K562 (cell line): Measurements from ENCODE around the gene SEMA3A. TPM values are rescaled to one million over a fixed set of nuclear protein-coding genes. Genes with fewer than 3 reads are reported as not detected.

Experiments
- ATAC-seq: fragments of 200-7000 bp; cut with Tn5 transposase; 3 replicates; pipeline ENCODE4 v1.9.1; 2020; ENCODE audit warnings: moderate library complexity
- BruUV-seq: library from RNA; stranded (reverse); fragments of 400-500 nt; replicated peaks from 2 replicates; lab custom pipeline; 2021; lab: Mats Ljungman, UMichigan
- CTCF ChIA-PET: fragments of 300-600 bp; formaldehyde crosslinking; extraction: SDS; loops from one replicate; lab custom pipeline; 2021; ENCODE audit warnings: low intra/inter-chr PET ratio; lab: Yijun Ruan, JAX
- POLR2A ChIA-PET: fragments of 300-600, 350-650 bp; sonication (Branson Sonifier 250); formaldehyde crosslinking; extraction: SDS; loops from one replicate; lab custom pipeline; 2021; ENCODE audit warnings: antibody characterized with exemption, inconsistent platforms; lab: Yijun Ruan, JAX
- DNase-seq, 4 experiments: peaks; one replicate each; pipeline versions ENCODE4 v3.0.0 to v3.0.0-alpha.2; 2011 to 2018; ENCODE audit warnings: low spot score in 3 of 4, mixed read lengths in 3 of 4; ENCODE audit errors: extremely low read depth in 1 of 4
- FAIRE-seq: peaks from 2 replicates; lab custom pipeline; 2011; peaks lifted over from hg19 to GRCh38; lab: Jason Lieb, UNC
- H2AFZ ChIP-seq: 2 replicates; pipeline ENCODE4 v1.6.0; 2011; ENCODE audit warnings: low read depth, low read length, control low read depth, inconsistent platforms
- H3K27ac ChIP-seq: fragments of 200-600 bp; 3 replicates; pipeline ENCODE4 v1.8.0; 2011; ENCODE audit warnings: low read depth, mild to moderate bottlenecking, control low read depth, inconsistent platforms, low read length, moderate library complexity, mixed read lengths; ENCODE audit errors: extremely low read depth
- H3K27me3 ChIP-seq, 2 experiments: fragments of 300-600 bp in 1 of 2; 2 replicates in 1 of 2; 3 replicates in 1 of 2; pipeline versions ENCODE4 v1.6.0 to v1.8.0; 2011; ENCODE audit warnings: inconsistent platforms in 2 of 2, low read length in 2 of 2, mild to moderate bottlenecking in 1 of 2, mixed read lengths in 1 of 2, moderate library complexity in 1 of 2; ENCODE audit not compliant: control insufficient read depth in 2 of 2, insufficient read depth in 2 of 2
- H3K36me3 ChIP-seq: fragments of 300-600 bp; 3 replicates; pipeline ENCODE4 v1.8.0; 2011; ENCODE audit warnings: mild to moderate bottlenecking, low read length, inconsistent platforms; ENCODE audit not compliant: control insufficient read depth, insufficient read depth
- H3K4me1 ChIP-seq, 2 experiments: fragments of 200-600 bp in 1 of 2; replicated peaks in 1 of 2; 2 replicates in 1 of 2; 3 replicates in 1 of 2; pipeline versions ENCODE4 v1.5.1 to v1.8.0; 2011; ENCODE audit warnings: inconsistent platforms in 2 of 2, low read length in 2 of 2, mild to moderate bottlenecking in 1 of 2, mixed read lengths in 1 of 2, moderate library complexity in 1 of 2; ENCODE audit not compliant: control insufficient read depth in 2 of 2, insufficient read depth in 2 of 2
- H3K4me2 ChIP-seq: 2 replicates; pipeline ENCODE4 v1.6.1; 2011; ENCODE audit warnings: low read length, control low read depth, inconsistent platforms, mixed read lengths; ENCODE audit not compliant: insufficient read depth
- H3K4me3 ChIP-seq: fragments of 200-600 bp; sonication (generic), shearing (Covaris generic); 2 replicates; pipeline ENCODE4 v1.5.1; 2016; ENCODE audit warnings: control low read depth, inconsistent platforms
- H3K79me2 ChIP-seq: fragments of 200-600 bp; 3 replicates; pipeline ENCODE4 v1.8.0; 2011; ENCODE audit warnings: low read length, inconsistent platforms; ENCODE audit not compliant: control insufficient read depth, insufficient read depth
- H3K9ac ChIP-seq, 2 experiments: 2 replicates each; pipeline versions ENCODE4 v1.6.0 to v1.6.1; 2011; ENCODE audit warnings: low read depth in 2 of 2, low read length in 2 of 2, control low read depth in 1 of 2, inconsistent platforms in 1 of 2, mild to moderate bottlenecking in 1 of 2, mixed read lengths in 1 of 2; ENCODE audit not compliant: insufficient read depth in 1 of 2
- H3K9me1 ChIP-seq: one replicate; pipeline ENCODE4 v1.6.0; 2011; ENCODE audit warnings: inconsistent platforms, mild to moderate bottlenecking, low read length, moderate library complexity; ENCODE audit not compliant: control insufficient read depth, insufficient read depth
- H3K9me3 ChIP-seq: replicated peaks from 2 replicates; pipeline ENCODE4 v1.5.1; 2011; ENCODE audit warnings: low read depth, low read length, inconsistent platforms; ENCODE audit not compliant: control insufficient read depth, insufficient read depth
- H4K20me1 ChIP-seq: replicated peaks from 2 replicates; pipeline ENCODE4 v1.6.1; 2011; ENCODE audit warnings: low read length, inconsistent platforms, mixed read lengths; ENCODE audit not compliant: control insufficient read depth, insufficient read depth
- CBX3 ChIP-seq, 2 experiments: IDR thresholded peaks; 1 replicate in 1 of 2; 2 replicates in 1 of 2; pipeline ENCODE4 v1.6.1; 2012; ENCODE audit warnings: inconsistent platforms in 2 of 2, low read length in 2 of 2, borderline replicate concordance in 1 of 2, control low read depth in 1 of 2
- CHAMP1 ChIP-seq: fragments of 450-650 bp; IDR thresholded peaks from 2 replicates; pipeline ENCODE4 v1.6.1; 2016; ENCODE audit warnings: mild to moderate bottlenecking
- E2F1 ChIP-seq: sonication (generic); formaldehyde crosslinking; IDR thresholded peaks from 2 replicates; pipeline ENCODE4 v1.8.1; 2023; ENCODE audit warnings: mild to moderate bottlenecking, missing genetic modification reagents, moderate library complexity
- KDM1A ChIP-seq, 2 experiments: fragments of 450-650 bp; IDR thresholded peaks; 2 replicates each; pipeline ENCODE4 v1.6.1; 2016; ENCODE audit warnings: mild to moderate bottlenecking in 2 of 2
- ZBTB40 ChIP-seq, 2 experiments: fragments of 450-650 bp in 1 of 2; sonication (generic) in 1 of 2; formaldehyde crosslinking in 1 of 2; IDR thresholded peaks; 2 replicates each; pipeline versions ENCODE4 v1.7.1 to v1.9.0; 2016 to 2022; ENCODE audit warnings: inconsistent platforms in 1 of 2, mild to moderate bottlenecking in 1 of 2, missing genetic modification reagents in 1 of 2
- ZNF263 ChIP-seq: sonication (generic); formaldehyde crosslinking; IDR thresholded peaks from 2 replicates; pipeline ENCODE4 v1.8.0; 2022; ENCODE audit warnings: mild to moderate bottlenecking, missing genetic modification reagents, borderline replicate concordance
- in situ Hi-C: fragments of 300-500 bp; cut with MboI; formaldehyde crosslinking; loops from 4 replicates; pipeline ENCODE4 v1.15.0; 2018; ENCODE audit warnings: inconsistent platforms, mixed read lengths
- intact Hi-C: fragments of 100-400 bp; cut with micrococcal nuclease; formaldehyde crosslinking; loops from 2 replicates; pipeline ENCODE4 v1.14.2; 2022
- polyA plus RNA-seq, 8 experiments: library from polyadenylated mRNA; depleted of rRNA in 4 of 8; stranded (reverse) in 5 of 8; unstranded in 3 of 8; fragments of >200 nt; fragmentation: Nextera tagmentation in 2 of 8; fragmentation: Illumina TruSeq in 1 of 8; extraction: Ambion mirVana in 2 of 8; extraction: Trizol in 1 of 8; gene quantifications; 2 replicates each; pipeline versions ENCODE4 v1.2.1 to v1.2.3, GENCODE V29; 2011 to 2014; ENCODE audit warnings: inconsistent platforms in 1 of 8, missing spikeins in 1 of 8
- total RNA-seq, 7 experiments: library from RNA; depleted of rRNA in 6 of 7; stranded (reverse); fragments of >200 nt in 6 of 7; fragmentation: Illumina TruSeq in 2 of 7; extraction: Trizol in 2 of 7; gene quantifications; 2 replicates each; pipeline versions ENCODE4 v1.2.1 to v1.2.3, GENCODE V29; 2011 to 2021; ENCODE audit warnings: low replicate concordance in 1 of 7

Gene SEMA3A
- total and polyA plus RNA-seq, 9 of the 15 experiments (the other 6 are each of a cell fraction or from before 2014, with no cell fraction given) = 0.36 to 3.0 (median 1.1) TPM

- DNase-seq (no peak), ATAC-seq (no peak), FAIRE-seq (no peak)
- Histone ChIP-seq H3K27ac (no peak overlapping the region), H4K20me1 (no peaks in the 10 kb centered on the region), H3K9me3 (no peaks in the 10 kb centered on the region), H3K4me1 (no peaks in the 10 kb centered on the region), H2AFZ (no peak overlapping the region), H3K79me2 (no peaks in the 10 kb centered on the region), H3K36me3 (no peaks in the 10 kb centered on the region), H3K27me3 (no peaks in the 10 kb centered on the region), H3K9ac (no peak overlapping the region), H3K4me2 (no peak overlapping the region), H3K4me3 (no peak overlapping the region), H3K9me1 (no peaks in the 10 kb centered on the region)
- ChIA-PET CTCF (no interaction called here), POLR2A (no interaction called here)
- no TSS peak for BruUV-seq
- intact Hi-C loops = no loop called here
- in situ Hi-C loops = no loop called here
- no peak for TF ChIP-seq KDM1A (IDR thresholded peaks at IDR 0.05)
- TF ChIP-seq ZNF263 (CRISPR knock-in tag) = no peak
- TF ChIP-seq ZBTB40 (IDR thresholded peaks at IDR 0.05) = no peak
- TF ChIP-seq ZBTB40 (CRISPR knock-in tag; IDR thresholded peaks at IDR 0.05) = no peak
- TF ChIP-seq CBX3 (IDR thresholded peaks at IDR 0.05; ENCODE audit: borderline replicate concordance in 1 of 2, low read length in 2 of 2) = no peak
- TF ChIP-seq CHAMP1 = no peak
- no peak for TF ChIP-seq E2F1
Measured at GRCh38 chr7:84231157-84231556, 36.6 kb upstream of the SEMA3A start.
